Spleen (tissue), 11 donors: ENCODE data around the gene ZNF30. TPM values are rescaled to one million over a fixed set of nuclear protein-coding genes. Genes with fewer than 3 reads are reported as not detected.

Experiments used
- DNase-seq: peaks from one replicate; pipeline ENCODE4 v3.0.0-alpha.2; 2020
- H3K27ac ChIP-seq, 8 donors: fragments of 200-600 bp; sonication (generic) in 7 of 8; 1 replicate in 4 of 8; 2 replicates in 4 of 8; pipeline versions ENCODE4 v1.5.0 to v1.8.0; 2016 to 2021; ENCODE audit warnings: inconsistent platforms in 4 of 8, mild to moderate bottlenecking in 4 of 8, moderate library complexity in 1 of 8
- H3K27me3 ChIP-seq, 7 donors: fragments of 200-600 bp; sonication (generic) in 6 of 7; replicated peaks in 1 of 7; 1 replicate in 4 of 7; 2 replicates in 3 of 7; pipeline versions ENCODE4 v1.5.0 to v1.8.0; 2016 to 2021; ENCODE audit warnings: inconsistent platforms in 3 of 7, mild to moderate bottlenecking in 1 of 7
- H3K36me3 ChIP-seq, 6 donors: fragments of 200-600 bp; sonication (generic) in 5 of 6; 1 replicate in 4 of 6; 2 replicates in 2 of 6; pipeline versions ENCODE4 v1.5.0 to v1.8.0; 2016 to 2021; ENCODE audit warnings: inconsistent platforms in 2 of 6
- H3K4me1 ChIP-seq, 6 donors: fragments of 200-600 bp; sonication (generic) in 5 of 6; 1 replicate in 3 of 6; 2 replicates in 3 of 6; pipeline versions ENCODE4 v1.5.0 to v1.8.0; 2016 to 2021; ENCODE audit warnings: inconsistent platforms in 3 of 6
- H3K4me3 ChIP-seq, 8 donors: fragments of 200-600 bp; sonication (generic) in 7 of 8; 1 replicate in 4 of 8; 2 replicates in 4 of 8; pipeline versions ENCODE4 v1.5.0 to v1.8.0; 2016 to 2021; ENCODE audit warnings: inconsistent platforms in 4 of 8, mild to moderate bottlenecking in 4 of 8, moderate library complexity in 2 of 8
- H3K9me3 ChIP-seq, 8 donors: fragments of 200-600 bp; sonication (generic) in 7 of 8; 1 replicate in 4 of 8; 2 replicates in 4 of 8; pipeline versions ENCODE4 v1.5.0 to v1.8.0; 2016 to 2021; ENCODE audit warnings: inconsistent platforms in 4 of 8
- POLR2A ChIP-seq, 3 donors: fragments of 450-650 bp; IDR thresholded peaks; one replicate each; pipeline ENCODE4 v1.5.1; 2017; ENCODE audit warnings: antibody characterized with exemption in 3 of 3, mild to moderate bottlenecking in 1 of 3
- POLR2AphosphoS5 ChIP-seq, 3 donors: sonication (generic); formaldehyde crosslinking; IDR thresholded peaks; one replicate each; pipeline ENCODE4 v1.5.1; 2017; ENCODE audit warnings: antibody characterized with exemption in 3 of 3
- WGBS, 5 donors: extraction: QIAGEN DNeasy Blood & Tissue Kit in 3 of 5; methylation state at CpG; one replicate each; pipeline versions ENCODE4 v1.1.5 to v1.1.7; 2013 to 2018; 5-methylcytosine and 5-hydroxymethylcytosine counted together
- intact Hi-C: fragments of 100-400 bp; cut with DNase I; formaldehyde crosslinking; loops from one replicate; pipeline ENCODE4 v1.15.0; 2023; ENCODE audit warnings: low total_unique reads
- polyA plus RNA-seq, 3 donors: library from polyadenylated mRNA; stranded (reverse); fragments of 200-250 nt; gene quantifications; one replicate each; pipeline ENCODE4 v1.2.1, GENCODE V29; 2013
- total RNA-seq, 7 donors: library from RNA; depleted of rRNA in 3 of 7; stranded (reverse); fragments of >200 nt in 3 of 7; fragmentation: NEBNext Ultra II Directional in 4 of 7; extraction: Animal tissue kit (Norgen Biotek cat#: 25700) in 4 of 7; gene quantifications; one replicate each; pipeline versions ENCODE4 v1.1.0 to v1.2.1, GENCODE V29; 2016 to 2021
- TF ChIP-seq, protein P1 (sequence below), 11 experiments: fragments of 200-600 bp in 7 of 11; fragments of 450-650 bp in 4 of 11; sonication (generic) in 4 of 11; IDR thresholded peaks in 8 of 11; conservative IDR thresholded peaks in 3 of 11; 1 replicate in 7 of 11; 2 replicates in 4 of 11; pipeline versions ENCODE4 v1.4.0 to v1.8.0; 2016 to 2021; ENCODE audit warnings: antibody characterized with exemption in 11 of 11, inconsistent platforms in 4 of 11, mild to moderate bottlenecking in 1 of 11
- donor health status: healthy with polysubstance abuse.
- donor health status: DM: no; HTN: no; CAD: no; lungs with moderate emphysema.
- donor health status: DM: no; HTN: no; CAD: no.
- donor health status: Bipolar disorder and iron deficiency.
- donor health status: healthy.
- donor health status: DM: no; HTN: no; CAD: no.
- donor health status: DM: yes; HTN: yes; CAD: no.

Gene ZNF30
- total and polyA plus RNA-seq, 10 donors: 2.0 to 23.5 (median 3.3) TPM

DNA sequence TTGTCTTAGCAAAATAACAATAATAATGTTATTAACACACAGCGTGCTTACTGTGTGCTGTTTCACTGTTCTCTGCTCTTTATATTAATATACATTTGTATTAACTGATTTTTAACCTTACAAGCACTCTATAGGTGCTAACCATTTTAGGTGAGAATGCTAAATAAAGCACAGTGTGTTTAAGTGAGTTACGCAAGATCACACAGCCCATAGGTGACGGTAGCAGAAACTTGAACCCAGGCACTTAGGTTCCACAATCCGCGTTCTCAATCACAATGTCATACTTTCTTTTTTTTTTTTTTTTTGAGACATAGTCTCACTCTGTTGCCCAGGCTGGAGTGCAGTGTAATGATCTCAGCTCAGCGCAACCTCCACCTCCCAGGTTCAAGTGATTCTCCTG lies 5.8 kb downstream of the ZNF30 start:
- peaks cover 0 to 81% (median 37%) of the 10 kb centered on the region in 6 donors for H3K36me3 ChIP-seq
- WGBS, 5 donors: 90 to 99% (median 98%) methylated on average over 6 of the region's 6 CpGs

DNA sequence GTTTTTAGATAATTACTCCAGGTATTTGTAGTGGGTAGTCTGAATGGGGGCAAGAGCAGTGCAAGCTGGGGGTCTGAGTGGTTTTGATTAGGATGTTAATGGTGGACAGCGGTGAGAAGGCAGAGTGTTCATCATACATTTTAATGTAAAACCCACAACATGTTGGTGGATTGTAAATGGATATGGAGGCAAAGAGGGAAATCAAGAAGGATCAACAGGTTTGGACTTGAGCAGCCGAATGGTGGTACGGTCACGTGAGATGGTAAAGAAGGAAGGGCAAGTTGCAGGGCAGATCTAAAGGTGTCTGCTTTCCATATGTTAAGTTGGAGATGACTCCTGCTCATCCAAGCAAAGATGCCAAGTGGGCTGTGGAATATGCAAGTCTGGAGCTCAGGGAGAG lies 9.5 kb downstream of the ZNF30 start:
- intact Hi-C loops: no loop called here
- no peak for DNase-seq
- Histone ChIP-seq H3K4me1 (no peaks in the 10 kb centered on the region), H3K4me3 (no peak overlapping the region), H3K9me3 (peaks cover 0 to 30% (median 11%) of the 10 kb centered on the region in 8 donors), H3K27me3 (no peaks in the 10 kb centered on the region), H3K27ac (no peak overlapping the region), H3K36me3 (peaks cover 0 to 91% (median 41%) of the 10 kb centered on the region in 6 donors)
- 96 to 99% (median 97%) methylated on average over 4 of the region's 4 CpGs for WGBS, 5 donors
- TF ChIP-seq POLR2AphosphoS5 (IDR thresholded peaks at IDR 0.05): no peak
- TF ChIP-seq, protein P1, sequence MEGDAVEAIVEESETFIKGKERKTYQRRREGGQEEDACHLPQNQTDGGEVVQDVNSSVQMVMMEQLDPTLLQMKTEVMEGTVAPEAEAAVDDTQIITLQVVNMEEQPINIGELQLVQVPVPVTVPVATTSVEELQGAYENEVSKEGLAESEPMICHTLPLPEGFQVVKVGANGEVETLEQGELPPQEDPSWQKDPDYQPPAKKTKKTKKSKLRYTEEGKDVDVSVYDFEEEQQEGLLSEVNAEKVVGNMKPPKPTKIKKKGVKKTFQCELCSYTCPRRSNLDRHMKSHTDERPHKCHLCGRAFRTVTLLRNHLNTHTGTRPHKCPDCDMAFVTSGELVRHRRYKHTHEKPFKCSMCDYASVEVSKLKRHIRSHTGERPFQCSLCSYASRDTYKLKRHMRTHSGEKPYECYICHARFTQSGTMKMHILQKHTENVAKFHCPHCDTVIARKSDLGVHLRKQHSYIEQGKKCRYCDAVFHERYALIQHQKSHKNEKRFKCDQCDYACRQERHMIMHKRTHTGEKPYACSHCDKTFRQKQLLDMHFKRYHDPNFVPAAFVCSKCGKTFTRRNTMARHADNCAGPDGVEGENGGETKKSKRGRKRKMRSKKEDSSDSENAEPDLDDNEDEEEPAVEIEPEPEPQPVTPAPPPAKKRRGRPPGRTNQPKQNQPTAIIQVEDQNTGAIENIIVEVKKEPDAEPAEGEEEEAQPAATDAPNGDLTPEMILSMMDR (IDR thresholded peaks at IDR 0.05 in 8 of 11, conservative IDR thresholded peaks at IDR 0.05 in 3 of 11): no peak
- no peak for TF ChIP-seq POLR2A (IDR thresholded peaks at IDR 0.05)

More for the DNA sequence above, 5.8 kb downstream of the ZNF30 start:
- TF ChIP-seq POLR2A (IDR thresholded peaks at IDR 0.05) (no peak), POLR2AphosphoS5 (IDR thresholded peaks at IDR 0.05) (no peak)
- TF ChIP-seq, protein P1 (IDR thresholded peaks at IDR 0.05 in 8 of 11, conservative IDR thresholded peaks at IDR 0.05 in 3 of 11): no peak
- Histone ChIP-seq H3K9me3 (peaks cover 0 to 10% (median 0%) of the 10 kb centered on the region in 8 donors), H3K4me1 (peaks cover 0 to 16% (median 5%) of the 10 kb centered on the region in 6 donors), H3K27ac (no peak overlapping the region), H3K4me3 (no peak overlapping the region), H3K27me3 (no peaks in the 10 kb centered on the region)
- no peak for DNase-seq
- intact Hi-C loops: no loop called here

- 85 to 96% (median 89%) methylated on average over 7 to 10 of the region's 10 CpGs for WGBS, 5 donors
- TF ChIP-seq, protein P1 (IDR thresholded peaks at IDR 0.05 in 8 of 11, conservative IDR thresholded peaks at IDR 0.05 in 3 of 11): no peak
- TF ChIP-seq POLR2AphosphoS5 (IDR thresholded peaks at IDR 0.05): no peak
- no peak for TF ChIP-seq POLR2A (IDR thresholded peaks at IDR 0.05)
- no peaks in the 10 kb centered on the region for H3K27me3 ChIP-seq
- intact Hi-C loops: no loop called here
- H3K4me3 ChIP-seq: no peak overlapping the region
- peaks cover 5 to 57% (median 38%) of the 10 kb centered on the region in 8 donors for H3K9me3 ChIP-seq
- no peak for DNase-seq
- H3K36me3 ChIP-seq: peaks cover 3 to 91% (median 33%) of the 10 kb centered on the region in 6 donors
- no peaks in the 10 kb centered on the region for H3K4me1 ChIP-seq
- no peak overlapping the region for H3K27ac ChIP-seq
These were observed 12.2 kb downstream of the ZNF30 start for GRCh38 chr19:34938886-34939285.

DNA sequence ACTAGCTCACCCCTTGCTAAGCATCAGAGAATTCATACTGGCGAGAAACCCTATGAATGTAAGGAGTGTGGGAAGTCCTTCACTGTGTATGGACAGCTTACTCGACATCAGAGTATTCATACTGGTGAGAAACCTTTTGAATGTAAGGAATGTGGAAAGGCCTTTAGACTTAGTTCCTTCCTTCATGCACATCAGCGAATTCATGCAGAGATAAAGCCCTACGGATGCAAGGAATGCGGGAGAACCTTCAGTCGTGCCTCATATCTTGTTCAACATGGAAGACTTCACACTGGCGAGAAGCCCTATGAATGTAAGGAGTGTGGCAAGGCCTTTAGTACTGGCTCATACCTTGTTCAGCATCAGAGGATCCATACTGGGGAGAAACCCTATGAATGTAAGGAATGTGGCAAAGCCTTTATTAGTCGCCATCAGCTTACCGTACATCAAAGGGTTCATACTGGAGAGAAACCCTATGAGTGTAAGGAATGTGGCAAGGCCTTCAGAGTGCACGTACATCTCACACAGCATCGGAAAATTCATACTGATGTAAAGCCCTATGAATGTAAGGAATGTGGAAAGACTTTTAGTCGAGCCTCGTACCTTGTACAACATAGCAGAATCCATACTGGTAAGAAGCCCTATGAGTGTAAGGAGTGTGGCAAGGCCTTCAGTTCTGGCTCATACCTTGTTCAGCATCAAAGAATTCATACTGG lies 17.3 kb downstream of the ZNF30 start:
- DNase-seq: no peak
- H3K27me3 ChIP-seq: no peaks in the 10 kb centered on the region
- peaks cover 19 to 99% (median 87%) of the 10 kb centered on the region in 8 donors for H3K9me3 ChIP-seq
- H3K4me1 ChIP-seq: no peaks in the 10 kb centered on the region
- WGBS, 5 donors: 94 to 99% (median 96%) methylated on average over 13 of the region's 13 CpGs
- no peak for TF ChIP-seq POLR2AphosphoS5 (IDR thresholded peaks at IDR 0.05)
- TF ChIP-seq, protein P1 (IDR thresholded peaks at IDR 0.05 in 8 of 11, conservative IDR thresholded peaks at IDR 0.05 in 3 of 11): no peak
- no peak for TF ChIP-seq POLR2A (IDR thresholded peaks at IDR 0.05)
- H3K4me3 ChIP-seq: no peak overlapping the region
- H3K27ac ChIP-seq: no peak overlapping the region
- H3K36me3 ChIP-seq: peaks cover 3 to 56% (median 25%) of the 10 kb centered on the region in 6 donors
- intact Hi-C loops: no loop called here
